Measurements from ENCODE around the gene TRUB2.
A peak's percentile ranks its signal among the peaks of the same experiment; 100 is the strongest.
"Not testable (repeated sequence)": the region's sequence is repeated elsewhere in the genome, so short reads cannot be mapped to it uniquely, and the experiment has no call there.

TRUB2 gene

GRCh38 chr9:128298535-128299482, 23.4 kb downstream of the TRUB2 start:
- no peak for DNase-seq

GRCh38 chr9:128297221-128297773, 24.9 kb downstream of the TRUB2 start:
- DNase-seq: no peak

- DNase-seq: no peak
Observed at GRCh38 chr9:128296340-128297220, 25.7 kb downstream of the TRUB2 start.

GRCh38 chr9:128294142-128294541, 28.1 kb downstream of the TRUB2 start:
- no peak for DNase-seq

GRCh38 chr9:128293091-128293490, 29.2 kb downstream of the TRUB2 start:
- no peak for DNase-seq

GRCh38 chr9:128292009-128292408, 30.2 kb downstream of the TRUB2 start:
- no peak for DNase-seq

- no peak for DNase-seq
Observed at GRCh38 chr9:128288273-128289004, 33.8 kb downstream of the TRUB2 start.

- no peak for DNase-seq
Observed at GRCh38 chr9:128286440-128286839, 35.8 kb downstream of the TRUB2 start.

- no peak for DNase-seq
Observed at GRCh38 chr9:128285033-128285784, 37.0 kb downstream of the TRUB2 start.

- no peak for DNase-seq
Observed at GRCh38 chr9:128282500-128282899, 39.7 kb downstream of the TRUB2 start.

GRCh38 chr9:128280084-128280622, 42.1 kb downstream of the TRUB2 start:
- peak; percentile 59 to 72 for DNase-seq

- DNase-seq: not testable (repeated sequence)
Observed at GRCh38 chr9:128279088-128280073, 42.9 kb downstream of the TRUB2 start.

- no peak for DNase-seq
Observed at GRCh38 chr9:128276574-128277270, 45.5 kb downstream of the TRUB2 start.

- peak; percentile 98 for DNase-seq
Observed at GRCh38 chr9:128276008-128276573, 46.2 kb downstream of the TRUB2 start, which contains the start of gene SWI5. TSS of gene SWI5 (plus strand) at chr9:128276276.

GRCh38 chr9:128275198-128276007, 46.8 kb downstream of the TRUB2 start, which contains the start of gene GOLGA2:
TSS of gene GOLGA2 (minus strand) at chr9:128276007. CDS start at chr9:128275976, 31 bp downstream.
- no peak for DNase-seq

- DNase-seq: no peak
Observed at GRCh38 chr9:128274245-128274644, 48.0 kb downstream of the TRUB2 start.

GRCh38 chr9:128271512-128271911, 50.7 kb downstream of the TRUB2 start:
- DNase-seq: no peak

GRCh38 chr9:128271112-128271511, 51.1 kb downstream of the TRUB2 start:
- no peak for DNase-seq
